Activated naive CD8-positive, alpha-beta T cell treated with anti-CD3 and anti-CD28 coated beads, Interleukin-2, amount 50 U/mL, for 24 hours (primary cell): Measurements from ENCODE around the gene ZC3H7B.
A peak's percentile ranks its signal among the peaks of the same experiment; 100 is the strongest.
"Not testable (repeated sequence)": the region's sequence is repeated elsewhere in the genome, so short reads cannot be mapped to it uniquely, and the experiment has no call there.

Experiments used
- ATAC-seq: fragments of 150-1000 bp; cut with Tn5 transposase; one replicate; pipeline ENCODE4 v1.10.0; 2021
- DNase-seq: peaks from one replicate; pipeline ENCODE4 v3.0.0; 2021
- H3K27ac Mint-ChIP-seq: one replicate; pipeline ENCODE4 v1.8.0; 2021; ENCODE audit warnings: mild to moderate bottlenecking, mixed read lengths
- H3K27me3 Mint-ChIP-seq: one replicate; pipeline ENCODE4 v1.8.0; 2021; ENCODE audit warnings: mixed read lengths
- H3K36me3 Mint-ChIP-seq: one replicate; pipeline ENCODE4 v1.8.0; 2021; ENCODE audit warnings: low read depth, mixed read lengths
- H3K4me1 Mint-ChIP-seq: one replicate; pipeline ENCODE4 v1.8.0; 2021; ENCODE audit warnings: mixed read lengths
- H3K4me3 Mint-ChIP-seq: one replicate; pipeline ENCODE4 v1.8.0; 2021; ENCODE audit warnings: mild to moderate bottlenecking, moderate library complexity, mixed read lengths
- H3K9me3 Mint-ChIP-seq: one replicate; pipeline ENCODE4 v1.8.0; 2021; ENCODE audit warnings: mixed read lengths

Gene ZC3H7B

DNA sequence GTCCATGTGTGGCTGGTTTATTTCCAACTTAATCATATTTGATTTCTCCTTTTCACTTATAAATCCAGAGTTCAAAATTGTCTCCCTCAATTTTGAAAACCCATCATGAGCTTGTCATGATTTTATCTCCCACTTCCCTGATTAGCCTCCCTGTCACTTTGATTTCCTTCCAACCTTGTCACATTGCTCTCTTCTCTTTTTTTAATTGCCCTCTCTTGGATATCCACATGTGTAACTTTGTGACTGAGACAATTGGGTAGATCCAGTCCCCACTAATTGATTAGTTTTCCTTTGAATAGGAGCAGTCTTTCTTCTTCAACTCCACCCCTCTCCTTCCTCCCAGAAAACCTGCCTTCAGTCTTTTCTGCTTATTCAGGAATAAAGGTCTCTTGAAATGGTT, 82.8 kb downstream of the ZC3H7B start:
- Mint-ChIP-seq H3K27me3 (no peaks in the 10 kb centered on the region), H3K27ac (no peak overlapping the region)

DNA sequence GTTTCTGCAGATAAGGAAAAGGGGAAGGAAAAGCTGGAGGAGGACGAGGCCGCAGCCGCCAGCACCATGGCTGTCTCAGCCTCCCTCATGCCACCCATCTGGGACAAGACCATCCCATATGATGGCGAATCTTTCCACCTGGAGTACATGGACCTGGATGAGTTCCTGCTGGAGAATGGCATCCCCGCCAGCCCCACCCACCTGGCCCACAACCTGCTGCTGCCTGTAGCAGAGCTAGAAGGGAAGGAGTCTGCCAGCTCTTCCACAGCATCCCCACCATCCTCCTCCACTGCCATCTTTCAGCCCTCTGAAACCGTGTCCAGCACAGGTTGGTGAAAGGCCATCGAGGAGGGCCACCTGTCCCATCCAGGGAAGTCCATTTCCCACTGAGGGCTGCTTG, 86.0 kb downstream of the ZC3H7B start:
- ATAC-seq: no peak
- H3K36me3 Mint-ChIP-seq: peaks cover 6% of the 10 kb centered on the region
- H3K4me3 Mint-ChIP-seq: no peak overlapping the region
- DNase-seq: no peak
- H3K9me3 Mint-ChIP-seq: no peaks in the 10 kb centered on the region
- no peak overlapping the region for H3K27ac Mint-ChIP-seq
- peaks cover 7% of the 10 kb centered on the region for H3K4me1 Mint-ChIP-seq
- H3K27me3 Mint-ChIP-seq: no peaks in the 10 kb centered on the region

More for the DNA sequence above, 82.8 kb downstream of the ZC3H7B start:
- peaks cover 14% of the 10 kb centered on the region for H3K4me1 Mint-ChIP-seq
- no peak for ATAC-seq
- no peaks in the 10 kb centered on the region for H3K9me3 Mint-ChIP-seq
- H3K36me3 Mint-ChIP-seq: peaks cover 1% of the 10 kb centered on the region
- no peak for DNase-seq
- H3K4me3 Mint-ChIP-seq: no peak overlapping the region

GRCh38 chr22:41394012-41394356, 92.7 kb downstream of the ZC3H7B start:
- Mint-ChIP-seq H3K9me3 (no peaks in the 10 kb centered on the region), H3K4me1 (no peaks in the 10 kb centered on the region), H3K27me3 (no peaks in the 10 kb centered on the region), H3K4me3 (no peak overlapping the region), H3K36me3 (peaks cover 7% of the 10 kb centered on the region), H3K27ac (no peak overlapping the region)
- DNase-seq: no peak
- no peak for ATAC-seq

- ATAC-seq: no peak
- H3K4me1 Mint-ChIP-seq: no peaks in the 10 kb centered on the region
These were observed 94.4 kb downstream of the ZC3H7B start for GRCh38 chr22:41395531-41396240.

GRCh38 chr22:41397143-41397811, 96.0 kb downstream of the ZC3H7B start:
- Mint-ChIP-seq H3K27ac (no peak overlapping the region), H3K36me3 (peaks cover 2% of the 10 kb centered on the region), H3K27me3 (no peaks in the 10 kb centered on the region), H3K4me3 (no peak overlapping the region), H3K9me3 (no peaks in the 10 kb centered on the region), H3K4me1 (no peaks in the 10 kb centered on the region)
- DNase-seq: no peak
- no peak for ATAC-seq

More at GRCh38 chr22:41395531-41396240, 94.4 kb downstream of the ZC3H7B start:
- no peaks in the 10 kb centered on the region for H3K9me3 Mint-ChIP-seq
- no peak overlapping the region for H3K4me3 Mint-ChIP-seq
- H3K27me3 Mint-ChIP-seq: no peaks in the 10 kb centered on the region
- H3K36me3 Mint-ChIP-seq: peaks cover 5% of the 10 kb centered on the region
- no peak for DNase-seq
- H3K27ac Mint-ChIP-seq: no peak overlapping the region

- H3K4me3 Mint-ChIP-seq: no peak overlapping the region
- peaks cover 2% of the 10 kb centered on the region for H3K36me3 Mint-ChIP-seq
- H3K27me3 Mint-ChIP-seq: no peaks in the 10 kb centered on the region
- ATAC-seq: no peak
- DNase-seq: no peak
- H3K27ac Mint-ChIP-seq: no peak overlapping the region
- no peaks in the 10 kb centered on the region for H3K9me3 Mint-ChIP-seq
- H3K4me1 Mint-ChIP-seq: peaks cover 3% of the 10 kb centered on the region
These were observed 97.6 kb downstream of the ZC3H7B start for GRCh38 chr22:41398921-41399320.

DNA sequence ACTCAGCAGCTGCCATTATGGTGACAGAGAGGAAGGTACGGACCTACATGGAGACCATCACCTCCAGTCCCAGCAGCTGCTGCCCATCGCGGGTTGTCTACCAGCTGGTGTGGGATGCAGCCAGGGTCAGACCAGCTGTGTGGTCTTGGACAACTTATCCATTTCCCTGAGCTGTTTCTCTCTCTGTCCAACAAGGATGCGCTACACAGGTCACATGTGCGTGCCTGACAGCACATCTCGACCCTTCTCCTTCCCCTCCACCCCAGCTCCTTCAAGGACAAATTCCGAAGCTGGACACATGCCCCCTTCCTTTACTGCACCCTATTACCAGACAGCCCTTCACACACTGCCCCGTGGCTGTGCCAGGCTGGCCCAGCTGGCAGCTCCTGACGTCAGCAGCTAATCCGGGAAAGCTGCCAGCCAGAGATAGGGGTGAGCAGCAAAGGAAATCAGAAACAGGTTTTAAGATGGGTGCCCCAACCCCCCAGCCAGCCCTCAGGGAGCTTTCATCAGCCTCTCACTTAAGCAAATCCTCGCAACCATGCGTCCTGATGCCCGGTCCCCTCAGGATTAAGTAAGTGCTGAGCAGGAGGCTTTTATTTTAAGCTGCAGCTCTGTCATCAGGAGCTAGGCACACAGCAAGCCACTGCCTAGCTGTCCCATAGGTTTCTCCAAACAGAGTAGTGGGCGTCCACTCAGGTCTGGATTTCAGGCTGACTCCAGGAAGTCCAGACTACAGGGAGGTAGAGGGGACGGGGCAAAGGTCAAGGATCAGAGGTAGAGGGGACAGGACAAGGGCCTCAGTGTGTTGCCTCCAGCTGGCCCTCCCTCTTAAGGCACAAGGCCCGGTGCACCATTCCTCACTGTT, 100.7 kb downstream of the ZC3H7B start:
- no peak for ATAC-seq
- Mint-ChIP-seq H3K4me3 (no peak overlapping the region), H3K27ac (no peak overlapping the region), H3K36me3 (no peaks in the 10 kb centered on the region), H3K4me1 (peaks cover 26% of the 10 kb centered on the region), H3K27me3 (no peaks in the 10 kb centered on the region), H3K9me3 (no peaks in the 10 kb centered on the region)
- DNase-seq: no peak

- not testable (repeated sequence) for H3K9me3 Mint-ChIP-seq, H3K27me3 Mint-ChIP-seq, H3K36me3 Mint-ChIP-seq, H3K27ac Mint-ChIP-seq, H3K4me3 Mint-ChIP-seq, DNase-seq, ATAC-seq
- peaks cover 28% of the 10 kb centered on the region for H3K4me1 Mint-ChIP-seq
These were observed 101.5 kb downstream of the ZC3H7B start for GRCh38 chr22:41402851-41403250.

DNA sequence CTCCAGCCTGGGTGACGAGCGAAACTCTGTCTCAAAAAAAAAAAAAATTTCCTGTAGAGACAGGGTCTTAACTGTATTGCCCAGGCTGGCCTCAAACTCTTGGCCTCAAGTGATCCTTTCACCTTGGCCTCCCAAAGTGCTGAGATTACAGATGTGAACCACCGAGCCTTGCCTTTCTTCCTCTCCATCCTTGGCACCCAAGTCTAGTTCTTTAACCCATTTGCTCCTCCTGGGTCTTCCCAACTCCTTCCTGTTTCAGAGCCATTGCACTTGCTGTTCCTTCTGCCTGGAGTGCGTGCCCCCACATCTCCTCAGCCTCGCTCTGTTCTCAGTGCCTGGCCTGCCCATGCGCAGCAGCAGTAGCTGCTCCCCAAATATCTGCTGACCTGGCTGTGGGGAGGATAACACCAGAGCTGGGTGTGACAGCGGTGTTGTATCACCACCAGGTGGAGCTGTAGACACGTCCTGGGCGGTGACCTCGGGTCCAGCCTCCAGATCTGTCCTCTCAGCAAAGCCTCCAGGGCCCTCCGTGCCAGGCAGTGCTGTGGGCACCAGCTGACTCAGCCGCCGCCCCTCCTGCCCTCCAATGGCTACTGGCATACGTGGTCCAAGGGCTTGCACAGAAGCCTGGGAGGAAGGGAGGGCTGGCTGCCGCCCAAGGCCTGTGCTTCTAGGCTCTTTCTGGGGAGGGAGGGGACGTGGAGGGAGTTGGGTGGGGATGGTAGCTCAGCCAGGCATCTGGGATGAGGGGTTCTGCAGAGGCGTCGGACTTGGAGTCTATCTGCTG, 102.4 kb downstream of the ZC3H7B start:
- ATAC-seq: peak; percentile 99
- Mint-ChIP-seq H3K27ac (peak overlapping the region; percentile 7), H3K4me3 (no peak overlapping the region)

GRCh38 chr22:41405588-41405987, 104.3 kb downstream of the ZC3H7B start:
- DNase-seq (peak; percentile 37), ATAC-seq (peak; percentile 31)
- Mint-ChIP-seq H3K36me3 (no peaks in the 10 kb centered on the region), H3K9me3 (no peaks in the 10 kb centered on the region), H3K4me3 (peak overlapping the region; percentile 46), H3K27ac (peak overlapping the region; percentile 88), H3K4me1 (peaks cover 28% of the 10 kb centered on the region), H3K27me3 (no peaks in the 10 kb centered on the region)

More for the DNA sequence above, 102.4 kb downstream of the ZC3H7B start:
- peak; percentile 84 for DNase-seq
- Mint-ChIP-seq H3K36me3 (no peaks in the 10 kb centered on the region), H3K9me3 (no peaks in the 10 kb centered on the region), H3K4me1 (peaks cover 28% of the 10 kb centered on the region), H3K27me3 (no peaks in the 10 kb centered on the region)

GRCh38 chr22:41406410-41406809, 105.1 kb downstream of the ZC3H7B start:
- Mint-ChIP-seq H3K4me1 (peaks cover 34% of the 10 kb centered on the region), H3K27me3 (no peaks in the 10 kb centered on the region), H3K36me3 (no peaks in the 10 kb centered on the region), H3K27ac (peak overlapping the region; percentile 69), H3K9me3 (no peaks in the 10 kb centered on the region), H3K4me3 (peak overlapping the region; percentile 11)
- no peak for DNase-seq
- no peak for ATAC-seq

- Mint-ChIP-seq H3K9me3 (no peaks in the 10 kb centered on the region), H3K4me3 (no peak overlapping the region), H3K36me3 (no peaks in the 10 kb centered on the region), H3K27me3 (no peaks in the 10 kb centered on the region), H3K4me1 (peaks cover 40% of the 10 kb centered on the region), H3K27ac (no peak overlapping the region)
- ATAC-seq: no peak
- DNase-seq: no peak
These were observed 106.1 kb downstream of the ZC3H7B start for GRCh38 chr22:41407433-41407832.

DNA sequence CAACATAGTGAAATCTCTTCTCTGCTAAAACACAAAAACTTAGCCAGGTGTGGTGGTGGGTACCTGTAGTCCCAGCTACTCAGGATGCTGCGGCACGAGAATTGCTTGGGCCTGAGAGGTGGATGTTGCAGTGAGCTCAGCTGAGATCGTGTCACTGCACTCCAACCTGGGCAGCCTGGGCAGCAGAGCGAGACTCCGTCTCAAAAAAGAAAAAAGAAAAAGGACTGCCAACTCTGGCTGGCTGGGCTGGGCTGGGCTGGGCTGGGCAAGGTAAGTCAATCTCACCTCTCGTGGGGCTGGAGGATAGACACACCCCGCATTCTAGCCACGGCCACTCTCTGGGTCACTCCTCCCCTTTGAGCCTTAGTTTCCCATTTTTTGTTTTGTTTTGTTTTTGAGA, 107.3 kb downstream of the ZC3H7B start:
- no peak overlapping the region for H3K4me3 Mint-ChIP-seq
- H3K4me1 Mint-ChIP-seq: peaks cover 42% of the 10 kb centered on the region
- DNase-seq: no peak
- H3K9me3 Mint-ChIP-seq: no peaks in the 10 kb centered on the region
- no peaks in the 10 kb centered on the region for H3K27me3 Mint-ChIP-seq
- no peaks in the 10 kb centered on the region for H3K36me3 Mint-ChIP-seq
- no peak for ATAC-seq
- H3K27ac Mint-ChIP-seq: no peak overlapping the region
